Nephron progenitor cell (in vitro differentiated cells): ENCODE data around the gene ELOVL6.

Experiments
- DNase-seq: peaks from one replicate; pipeline ENCODE4 v3.0.0; 2021
- H3K27ac Mint-ChIP-seq: 2 replicates; pipeline ENCODE4 v1.8.0; 2021; ENCODE audit warnings: mild to moderate bottlenecking, moderate library complexity, mixed read lengths
- H3K27me3 Mint-ChIP-seq: 2 replicates; pipeline ENCODE4 v1.8.0; 2021; ENCODE audit warnings: mild to moderate bottlenecking, low read depth, mixed read lengths; ENCODE audit not compliant: poor library complexity
- H3K36me3 Mint-ChIP-seq: 2 replicates; pipeline ENCODE4 v1.8.0; 2021; ENCODE audit warnings: low read depth, mixed read lengths
- H3K4me1 Mint-ChIP-seq: 2 replicates; pipeline ENCODE4 v1.8.0; 2021; ENCODE audit warnings: mixed read lengths
- H3K4me3 Mint-ChIP-seq: 2 replicates; pipeline ENCODE4 v1.8.0; 2021; ENCODE audit warnings: mild to moderate bottlenecking, moderate library complexity, mixed read lengths
- H3K9me3 Mint-ChIP-seq: 2 replicates; pipeline ENCODE4 v1.8.0; 2021; ENCODE audit warnings: mild to moderate bottlenecking, moderate library complexity, mixed read lengths
- CTCF ChIP-seq: fragments of 200-600 bp; sonication (generic); IDR thresholded peaks from 2 replicates; pipeline ENCODE4 v1.5.0; 2021; ENCODE audit warnings: antibody characterized with exemption

Gene ELOVL6

GRCh38 chr4:110175634-110176033 lies 22.8 kb downstream of the ELOVL6 start:
- Mint-ChIP-seq H3K27me3 (no peaks in the 10 kb centered on the region), H3K9me3 (peaks cover 10% of the 10 kb centered on the region), H3K27ac (no peak overlapping the region), H3K4me1 (peaks cover 6% of the 10 kb centered on the region), H3K4me3 (no peak overlapping the region), H3K36me3 (peaks cover 70% of the 10 kb centered on the region)
- DNase-seq = no peak
- TF ChIP-seq CTCF = no peak

- no peak for TF ChIP-seq CTCF
- H3K27ac Mint-ChIP-seq = peak overlapping the region; percentile 66
- DNase-seq = no peak
- H3K4me3 Mint-ChIP-seq = no peak overlapping the region
- H3K9me3 Mint-ChIP-seq = peaks cover 3% of the 10 kb centered on the region
- peaks cover 63% of the 10 kb centered on the region for H3K36me3 Mint-ChIP-seq
- H3K27me3 Mint-ChIP-seq = no peaks in the 10 kb centered on the region
- H3K4me1 Mint-ChIP-seq = peaks cover 6% of the 10 kb centered on the region
Observed at GRCh38 chr4:110172972-110173371, 25.4 kb downstream of the ELOVL6 start.

GRCh38 chr4:110171971-110172370 lies 26.4 kb downstream of the ELOVL6 start:
- TF ChIP-seq CTCF = no peak
- Mint-ChIP-seq H3K36me3 (peaks cover 62% of the 10 kb centered on the region), H3K4me3 (no peak overlapping the region), H3K9me3 (no peaks in the 10 kb centered on the region), H3K27me3 (no peaks in the 10 kb centered on the region), H3K4me1 (peaks cover 8% of the 10 kb centered on the region), H3K27ac (peak overlapping the region; percentile 32)
- DNase-seq = no peak

GRCh38 chr4:110170861-110171260 lies 27.6 kb downstream of the ELOVL6 start:
- Mint-ChIP-seq H3K4me1 (peaks cover 19% of the 10 kb centered on the region), H3K27ac (no peak overlapping the region), H3K36me3 (peaks cover 61% of the 10 kb centered on the region), H3K4me3 (no peak overlapping the region), H3K27me3 (no peaks in the 10 kb centered on the region), H3K9me3 (no peaks in the 10 kb centered on the region)
- TF ChIP-seq CTCF = no peak
- no peak for DNase-seq

GRCh38 chr4:110165382-110166286 lies 32.8 kb downstream of the ELOVL6 start:
- H3K9me3 Mint-ChIP-seq = no peaks in the 10 kb centered on the region
- H3K27me3 Mint-ChIP-seq = no peaks in the 10 kb centered on the region
- TF ChIP-seq CTCF = no peak
- H3K36me3 Mint-ChIP-seq = peaks cover 65% of the 10 kb centered on the region
- peaks cover 22% of the 10 kb centered on the region for H3K4me1 Mint-ChIP-seq
- peak overlapping the region; percentile 97 for H3K27ac Mint-ChIP-seq
- no peak overlapping the region for H3K4me3 Mint-ChIP-seq
- peak; percentile 22 for DNase-seq

GRCh38 chr4:110164856-110165255 lies 33.6 kb downstream of the ELOVL6 start:
- Mint-ChIP-seq H3K36me3 (peaks cover 58% of the 10 kb centered on the region), H3K4me3 (no peak overlapping the region), H3K9me3 (no peaks in the 10 kb centered on the region), H3K4me1 (peaks cover 30% of the 10 kb centered on the region), H3K27me3 (no peaks in the 10 kb centered on the region), H3K27ac (no peak overlapping the region)
- DNase-seq = no peak
- TF ChIP-seq CTCF = no peak
